ENCODE results near the gene MYH10.

The MYH10 gene

DNA sequence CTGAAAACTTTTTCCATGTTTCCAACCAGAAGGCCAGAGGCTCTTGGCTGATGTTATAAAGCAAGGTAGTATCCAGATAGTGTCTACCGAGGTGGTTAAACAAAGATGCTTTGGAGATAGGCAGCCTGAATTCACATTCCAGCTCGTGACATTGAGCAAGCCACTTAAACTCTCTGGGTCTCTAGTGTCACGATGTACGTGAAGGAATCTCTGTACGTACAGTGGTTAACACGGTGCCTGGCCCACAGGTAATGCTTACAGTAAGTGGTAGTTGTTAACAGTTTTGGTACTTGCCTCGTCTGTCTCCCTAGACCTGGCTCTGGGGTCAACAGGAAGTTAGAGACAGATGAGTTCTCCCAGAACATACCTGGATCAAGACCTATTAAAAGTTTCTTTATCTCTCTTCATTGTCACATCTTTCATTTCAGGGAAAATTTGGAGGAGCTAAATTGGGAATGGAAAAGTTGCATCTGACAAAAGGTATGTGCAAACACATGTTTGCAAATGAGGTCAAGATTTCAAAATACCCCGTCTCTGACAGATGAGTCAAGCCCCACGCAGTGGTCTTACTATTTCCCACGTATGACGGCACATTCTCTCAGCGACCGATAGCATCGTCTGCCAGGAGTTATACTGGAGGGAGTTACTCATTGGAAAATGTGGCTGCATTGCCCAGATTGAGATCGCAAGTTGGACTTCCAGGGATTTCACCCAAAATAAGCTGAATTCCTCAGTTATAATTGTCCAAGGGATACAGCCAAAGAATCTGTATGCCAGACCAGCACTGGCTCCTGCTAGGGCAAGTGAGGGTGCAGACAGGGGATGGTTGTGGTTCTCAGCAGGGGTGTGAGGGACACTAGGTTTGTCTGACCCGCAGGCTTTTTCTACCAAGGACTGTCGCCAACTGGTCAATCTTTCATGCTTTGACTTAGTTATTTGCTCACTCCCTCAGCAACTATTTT, 18.9 kb upstream of the MYH10 start:
- DNase-seq (ENCODE audit: low read depth) = peak; percentile 94

DNA sequence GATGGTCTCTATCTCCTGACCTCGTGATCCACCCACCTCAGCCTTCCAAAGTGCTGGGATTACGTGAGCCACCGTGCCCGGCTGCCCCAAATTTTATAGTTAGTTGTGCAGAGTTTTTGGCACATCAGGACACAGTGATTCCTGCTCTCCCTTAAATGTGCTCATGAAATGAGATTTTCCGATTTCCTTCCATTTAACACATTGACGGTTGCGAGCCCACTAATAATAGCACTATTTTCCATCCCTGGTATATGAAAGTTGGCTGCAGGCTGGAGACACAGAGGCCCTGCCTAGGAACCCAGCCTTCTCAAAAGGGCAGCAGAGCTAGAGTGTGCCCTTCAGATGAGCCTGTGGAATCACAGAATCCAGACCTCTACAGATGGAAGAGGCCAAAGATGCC, 17.4 kb upstream of the MYH10 start:
- no peak for DNase-seq (ENCODE audit: low read depth)

DNA sequence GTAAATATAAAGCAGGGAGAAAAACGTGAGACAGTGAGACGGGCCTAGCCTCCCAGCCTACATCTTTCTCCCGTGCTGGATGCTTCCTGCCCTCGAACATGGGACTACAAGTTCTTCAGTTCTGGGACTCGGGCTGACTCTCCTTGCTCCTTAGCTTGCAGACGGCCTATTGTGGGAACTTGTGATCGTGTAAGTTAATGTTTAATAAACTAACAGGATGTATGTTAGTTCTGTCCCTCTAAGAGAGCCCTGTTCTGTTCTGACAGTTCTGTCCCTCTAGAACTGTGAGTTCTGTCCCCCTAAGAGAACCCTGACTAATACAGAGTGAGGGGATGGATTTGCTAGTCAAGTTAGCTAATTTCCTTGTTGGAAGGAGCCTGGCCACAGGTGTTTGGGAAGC, 16.7 kb upstream of the MYH10 start:
- no peak for DNase-seq (ENCODE audit: low read depth)

DNA sequence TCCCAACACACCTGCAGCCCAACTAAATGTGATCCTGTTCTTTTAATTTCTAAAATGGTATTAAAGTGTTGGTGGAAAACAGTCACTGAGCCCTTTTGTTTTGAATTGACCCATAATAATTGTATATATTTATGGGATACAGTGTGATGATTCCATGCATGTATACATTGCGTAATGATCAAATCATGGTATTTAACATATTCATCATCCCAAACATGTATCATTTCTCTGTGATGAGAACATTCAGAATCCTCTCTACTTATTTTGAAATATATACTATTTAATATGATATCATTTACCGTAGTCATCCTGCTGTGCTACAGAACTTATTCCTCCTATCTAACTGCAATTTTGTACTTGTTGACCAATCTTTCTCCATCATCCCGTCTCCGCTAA, 14.0 kb upstream of the MYH10 start:
- DNase-seq (ENCODE audit: low read depth) = no peak

DNA sequence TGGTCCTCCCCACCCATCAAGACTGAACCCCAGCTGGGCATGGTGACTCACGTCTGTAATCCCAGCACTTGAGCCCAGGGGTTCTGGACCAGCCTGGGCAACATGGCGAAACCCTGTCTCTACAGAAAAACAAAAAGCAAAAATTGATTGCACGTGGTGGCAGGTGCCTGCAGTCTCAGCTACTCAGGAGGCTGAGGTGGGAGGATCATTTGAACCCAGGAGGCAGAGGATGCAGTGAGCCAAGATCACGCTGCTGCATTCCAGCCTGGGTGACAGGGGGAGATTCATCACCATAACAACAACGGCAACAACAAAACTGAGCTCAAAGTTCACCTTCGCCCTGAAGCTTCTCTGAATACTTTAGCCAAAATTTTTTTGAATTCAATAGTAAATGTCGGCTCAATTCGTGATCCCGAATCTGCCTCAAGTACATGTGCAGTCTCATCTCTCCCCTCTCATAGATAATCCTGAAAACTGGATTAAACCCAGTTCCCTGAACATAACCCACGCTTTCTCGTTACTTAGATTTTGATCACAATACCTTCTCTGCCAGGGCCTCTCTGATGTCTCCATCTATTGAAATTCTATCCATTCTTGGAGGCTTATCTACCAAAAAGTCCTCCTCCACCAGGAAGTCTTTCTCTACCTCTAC, 13.5 kb upstream of the MYH10 start:
- no peak for DNase-seq (ENCODE audit: low read depth)

DNA sequence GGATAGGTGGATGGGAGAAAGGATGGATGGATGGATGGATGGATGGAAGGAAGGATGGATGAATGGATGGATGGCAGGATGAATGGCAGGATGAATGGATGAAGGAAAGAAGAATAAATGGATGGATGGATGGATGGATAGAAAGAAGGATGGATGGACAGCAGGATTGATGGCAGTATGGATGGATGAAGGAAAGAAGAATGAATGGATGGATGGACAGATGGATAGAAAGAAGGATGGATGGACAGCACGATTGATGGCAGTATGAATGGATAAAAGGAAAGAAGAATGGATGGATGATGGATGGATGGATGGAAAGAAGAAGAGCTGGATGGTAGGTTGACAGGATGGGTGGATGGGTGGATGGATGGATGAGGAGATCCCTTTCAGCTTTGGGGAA, 9.2 kb upstream of the MYH10 start:
- no peak for DNase-seq (ENCODE audit: low read depth)

DNA sequence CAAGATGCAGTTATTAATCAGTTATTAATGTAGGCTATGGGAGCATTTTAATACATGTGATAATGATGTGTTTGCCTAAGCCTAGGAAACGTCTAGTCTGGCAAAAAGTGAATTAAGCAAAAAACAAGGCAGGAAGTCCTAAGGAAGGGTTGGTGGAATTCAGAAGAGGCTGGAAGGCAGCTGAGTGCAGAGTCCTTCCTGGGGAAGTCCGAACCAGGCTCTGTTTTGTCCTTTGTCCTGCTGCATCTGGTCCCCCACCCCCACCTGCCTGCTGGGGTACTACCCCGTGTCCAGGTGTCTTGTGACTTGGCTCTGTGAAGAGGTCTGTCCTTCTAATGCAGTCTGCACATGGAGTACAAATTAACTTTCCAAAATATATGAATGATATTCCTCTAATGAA, 1.5 kb upstream of the MYH10 start:
- no peak for DNase-seq (ENCODE audit: low read depth)

DNA sequence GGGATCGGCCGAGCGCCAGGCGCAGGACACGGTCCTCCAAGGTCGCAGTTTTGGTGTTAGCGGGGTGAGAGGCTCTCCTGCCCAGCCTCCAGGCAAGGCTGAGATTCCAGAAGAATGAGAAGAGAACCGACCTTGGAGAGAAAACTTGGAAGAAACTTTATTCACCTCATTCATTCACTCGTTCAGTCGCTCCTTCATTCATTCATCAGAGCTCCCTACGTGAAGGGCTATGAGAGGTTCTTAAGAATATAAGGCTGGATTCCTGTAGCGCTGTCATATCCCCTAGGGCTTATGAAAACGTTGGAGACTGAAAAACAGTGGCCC, 991 bp upstream of the MYH10 start:
- no peak for DNase-seq (ENCODE audit: low read depth)

DNA sequence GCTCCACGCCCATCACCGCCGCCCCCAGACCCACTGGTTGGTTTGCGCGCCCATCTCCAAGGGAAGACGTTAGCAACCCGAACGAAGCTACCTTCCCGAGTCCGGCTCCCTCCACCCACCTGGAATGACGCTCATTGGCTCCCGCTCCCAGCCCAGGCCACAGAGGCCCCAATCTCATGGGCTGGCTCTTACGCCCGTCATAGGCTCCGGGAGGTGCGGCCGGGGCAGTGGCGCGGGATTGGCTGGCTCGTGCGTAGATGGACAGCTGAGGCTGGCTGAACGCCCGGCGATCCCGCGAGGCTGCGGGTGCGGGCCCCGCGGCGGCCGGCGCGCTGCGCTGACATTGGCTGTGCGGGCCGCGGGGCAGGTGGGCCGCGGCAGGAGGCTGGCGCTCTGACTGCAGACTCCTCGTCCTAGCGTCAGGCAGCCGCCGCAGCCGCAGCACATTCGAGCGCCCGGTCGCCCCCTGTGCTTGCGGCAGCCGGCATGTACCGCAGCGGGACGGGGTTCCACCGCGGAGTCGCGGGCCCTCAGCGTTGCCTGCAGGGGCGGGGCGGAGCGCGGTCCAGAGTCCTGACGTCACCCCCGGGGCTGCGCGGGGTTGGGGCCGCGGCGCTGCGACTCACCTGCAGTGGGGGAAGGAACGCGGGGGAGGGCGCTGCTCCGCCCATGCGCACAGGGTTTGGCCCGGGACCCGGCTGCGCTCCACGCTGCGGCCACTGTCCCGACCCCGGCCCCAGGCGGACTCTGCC, 453 bp upstream of the MYH10 start:
- DNase-seq (ENCODE audit: low read depth) = peak; percentile 95

DNA sequence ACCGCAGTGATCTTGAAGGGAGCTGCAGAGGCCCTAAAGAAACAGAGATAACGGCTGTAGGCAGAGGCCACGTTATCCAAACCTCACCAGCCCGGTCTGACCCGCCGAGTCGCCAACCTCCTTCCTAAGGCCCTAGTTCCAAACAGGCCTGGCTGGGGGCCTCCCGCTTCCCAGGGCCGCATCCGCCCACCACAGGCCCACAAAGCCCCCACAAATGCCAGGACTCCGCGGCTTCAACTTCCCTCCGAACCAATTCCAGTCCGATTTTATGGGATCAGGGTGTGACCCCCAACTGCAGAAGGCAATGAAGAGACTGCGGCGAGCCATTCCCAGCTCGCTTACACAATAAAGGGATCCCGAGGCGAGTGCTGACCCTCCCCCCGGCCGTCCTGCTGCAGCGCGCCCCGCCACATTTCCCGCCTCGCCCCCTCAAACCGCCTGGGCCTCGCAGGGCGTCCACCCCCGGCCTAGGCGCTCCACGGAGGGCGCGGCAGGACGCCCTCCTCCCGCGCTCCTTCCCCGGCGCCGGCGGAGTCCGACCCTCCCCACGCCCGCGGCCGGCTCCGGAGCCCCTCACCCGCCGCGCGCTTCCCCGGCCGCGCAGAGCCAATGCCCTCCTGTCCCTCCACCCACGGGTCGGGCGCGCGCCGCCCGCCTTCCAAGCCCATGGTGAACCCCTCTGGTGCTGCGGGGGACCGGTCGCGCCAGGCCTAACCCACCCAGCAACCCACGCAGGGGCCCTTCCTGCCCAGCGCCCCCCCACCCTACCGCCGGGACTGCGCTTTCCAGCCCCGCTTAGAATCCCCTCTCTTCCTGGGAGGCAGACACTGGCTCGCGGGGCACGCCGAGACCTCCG, 926 bp downstream of the MYH10 start:
- no peak for DNase-seq (ENCODE audit: low read depth)

DNA sequence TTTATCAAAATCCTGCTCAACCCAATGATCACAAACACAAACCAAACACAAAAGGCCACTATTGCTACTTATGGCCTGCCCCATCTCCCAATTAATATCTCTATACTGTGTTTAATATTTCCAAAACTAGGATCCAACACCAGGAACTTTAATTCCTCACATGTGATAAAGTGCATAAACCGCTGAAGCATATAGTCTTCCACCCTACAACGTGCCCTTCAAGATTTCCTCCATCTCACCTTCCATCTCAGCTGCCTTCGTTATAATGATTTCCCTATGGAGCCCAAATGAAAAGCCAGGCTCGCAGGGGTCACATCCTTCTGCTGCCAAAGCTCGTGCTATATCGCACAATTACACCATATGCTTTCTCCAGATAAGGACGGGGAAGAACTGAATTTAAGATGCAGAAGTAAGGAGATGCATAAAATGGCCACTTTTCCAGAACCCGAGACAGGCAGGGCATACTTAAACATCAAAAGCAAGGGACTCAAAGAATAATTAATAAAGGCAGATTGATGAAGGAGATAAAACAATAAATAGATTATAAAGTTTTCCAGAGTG, 1.8 kb downstream of the MYH10 start:
- DNase-seq (ENCODE audit: low read depth) = no peak

DNA sequence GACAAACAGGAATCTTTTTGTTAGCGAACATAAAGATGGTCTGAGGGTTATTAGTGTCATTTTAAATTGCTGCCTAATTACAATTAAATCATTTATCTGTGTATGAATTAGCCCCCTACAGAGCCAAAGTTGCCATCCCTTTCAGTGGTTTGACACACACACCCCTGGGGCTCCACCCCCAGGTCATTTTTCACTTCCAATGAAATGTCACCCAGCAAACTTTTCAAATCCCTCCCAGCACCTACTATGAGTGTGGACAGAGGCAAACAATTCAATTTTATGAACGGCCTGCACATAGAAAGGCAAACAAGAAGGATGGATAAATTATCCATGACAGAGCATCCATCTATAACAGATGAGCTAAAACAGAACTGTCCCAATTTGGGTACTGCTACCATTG, 2.4 kb downstream of the MYH10 start:
- DNase-seq (ENCODE audit: low read depth) = no peak

DNA sequence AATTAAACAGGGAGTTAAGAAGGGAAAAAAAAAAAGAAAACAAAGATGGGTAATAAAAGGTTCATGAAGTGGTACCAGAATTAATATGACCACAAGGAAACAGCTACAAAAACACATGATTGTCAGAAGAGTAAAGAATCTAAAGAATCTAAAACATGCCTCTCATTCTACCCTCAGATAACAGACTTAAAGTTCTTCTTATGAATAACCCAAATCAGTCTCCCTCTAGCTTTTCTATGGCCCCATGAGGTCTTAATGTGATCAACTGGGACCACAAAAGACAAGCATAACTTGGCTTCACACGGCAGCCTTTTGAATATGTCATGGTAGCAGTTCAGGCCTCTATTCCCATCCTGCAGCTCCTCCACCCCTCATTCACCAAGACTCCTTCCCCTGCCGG, 6.9 kb downstream of the MYH10 start:
- no peak for DNase-seq (ENCODE audit: low read depth)

DNA sequence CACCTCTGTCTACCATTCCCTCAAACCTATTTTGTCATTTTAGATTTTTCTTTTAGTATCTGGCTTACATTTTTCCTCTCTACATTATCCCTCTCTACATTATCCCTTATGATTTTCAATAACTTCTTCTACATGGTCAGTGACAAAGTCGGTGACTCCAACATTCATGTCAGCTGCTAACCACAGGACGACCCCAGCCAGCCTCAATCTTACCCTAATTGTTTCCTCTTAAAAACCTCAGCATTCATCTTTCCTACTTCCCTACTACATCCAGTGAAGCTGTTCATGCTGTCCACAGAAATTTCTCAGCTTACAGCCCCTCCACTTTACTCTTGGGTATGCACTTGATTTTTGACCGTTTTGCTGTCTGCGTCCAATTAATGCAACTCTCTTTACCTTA, 8.3 kb downstream of the MYH10 start:
- DNase-seq (ENCODE audit: low read depth) = no peak

DNA sequence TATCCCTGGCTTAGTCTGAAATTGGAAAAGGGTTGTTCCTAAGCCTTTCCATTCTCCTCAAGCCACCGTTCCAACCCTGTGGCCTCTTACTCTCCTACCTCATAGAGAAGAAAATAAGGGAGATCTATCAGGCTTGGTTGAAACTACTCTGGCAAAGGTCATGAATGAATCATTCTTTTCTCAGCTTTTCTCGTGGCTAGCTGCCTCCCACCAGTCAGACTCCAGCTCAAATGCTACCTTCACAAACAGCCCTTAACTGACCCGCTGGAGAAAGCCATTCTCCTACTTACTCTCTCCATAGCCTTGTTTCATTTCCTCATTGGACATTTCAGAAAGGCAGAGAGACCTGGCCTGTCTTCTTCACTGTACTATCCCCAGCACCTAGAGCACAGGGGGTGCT, 8.9 kb downstream of the MYH10 start:
- DNase-seq (ENCODE audit: low read depth) = no peak

DNA sequence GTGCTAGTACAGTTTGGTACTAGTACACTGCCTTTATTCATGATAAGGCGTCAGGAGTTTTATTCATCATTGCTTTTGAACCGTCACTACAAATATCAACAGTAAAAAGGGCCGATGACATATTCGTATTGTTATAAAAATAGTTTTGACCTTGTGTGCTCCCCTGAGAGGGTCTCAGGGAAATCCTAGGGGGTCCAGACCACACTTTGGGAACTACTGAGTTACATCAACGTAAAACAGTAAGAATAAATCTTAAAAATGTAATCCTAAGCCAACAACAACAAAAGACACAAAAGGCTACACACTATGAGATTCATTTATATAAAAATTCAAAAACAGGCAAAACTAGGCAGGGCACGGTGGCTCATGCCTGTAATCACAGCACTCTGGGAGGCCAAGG, 11.2 kb downstream of the MYH10 start:
- no peak for DNase-seq (ENCODE audit: low read depth)

DNA sequence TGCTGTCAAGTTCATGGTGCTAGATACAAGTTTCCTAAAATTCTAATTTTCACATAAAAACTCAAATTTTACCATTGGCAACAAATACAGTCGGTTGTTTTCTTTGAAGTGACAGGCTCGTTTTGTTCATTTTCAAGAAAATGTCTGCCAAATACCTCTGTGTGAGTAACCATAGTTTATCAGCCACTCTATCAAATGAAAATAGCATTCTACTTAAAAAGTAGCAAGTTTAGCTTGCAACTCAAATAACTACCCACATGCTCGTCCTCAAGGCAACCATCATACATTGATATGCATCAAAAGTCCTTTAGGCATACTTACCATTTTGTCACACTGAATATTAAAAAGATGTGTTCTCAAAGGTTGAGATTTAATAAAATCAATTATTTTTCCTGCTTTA, 11.7 kb downstream of the MYH10 start:
- DNase-seq (ENCODE audit: low read depth) = no peak

DNA sequence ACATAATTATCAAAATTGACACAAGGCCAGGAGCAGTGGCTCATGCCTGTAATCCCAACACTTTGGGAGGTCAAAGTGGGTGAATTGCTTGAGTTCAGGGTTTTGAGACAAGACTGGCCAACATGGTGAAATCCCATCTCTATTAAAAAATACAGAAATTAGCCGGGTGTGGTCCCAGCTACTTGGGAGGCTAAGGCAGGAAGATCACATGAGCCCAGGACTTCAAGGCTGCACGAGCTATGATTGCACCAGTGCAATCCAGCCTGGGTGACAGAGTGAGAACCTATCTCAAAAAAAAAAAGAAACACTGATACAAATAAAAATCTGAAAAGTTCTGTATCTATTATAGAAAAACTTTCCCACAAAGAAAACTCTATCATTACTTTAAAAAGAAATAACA, 15.5 kb downstream of the MYH10 start:
- DNase-seq (ENCODE audit: low read depth) = no peak

DNA sequence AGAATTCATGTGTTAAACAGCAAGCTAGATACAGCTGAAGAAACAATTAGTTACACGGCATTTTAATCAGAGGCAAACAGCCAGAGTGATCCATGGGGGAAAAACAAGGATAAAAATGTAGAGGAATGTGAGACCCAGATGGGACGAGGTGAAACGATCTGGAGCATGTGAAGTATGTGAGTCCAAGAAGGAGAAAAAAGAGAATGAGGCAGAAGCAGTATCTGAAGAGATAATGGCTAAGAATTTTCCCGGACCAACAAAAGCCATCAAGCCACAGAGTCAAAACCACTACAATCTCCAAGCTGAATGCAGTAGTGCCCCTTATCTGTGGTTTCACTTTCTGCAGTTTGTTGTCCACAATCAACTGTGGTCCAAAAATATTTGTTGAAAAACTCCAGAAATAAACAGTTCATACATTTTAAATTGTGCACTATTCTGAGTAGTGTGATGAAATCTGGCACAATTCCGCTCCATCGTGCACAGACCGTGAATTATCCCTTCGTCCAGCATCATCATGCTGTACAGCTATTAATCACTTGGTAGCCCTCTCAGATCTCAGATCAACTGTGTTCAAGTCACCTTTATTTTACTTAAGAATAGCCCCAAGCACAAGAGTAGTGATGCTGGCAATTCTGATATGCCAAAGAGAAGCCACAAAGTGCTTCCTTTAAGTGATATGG, 18.8 kb downstream of the MYH10 start:
- DNase-seq (ENCODE audit: low read depth) = no peak

DNA sequence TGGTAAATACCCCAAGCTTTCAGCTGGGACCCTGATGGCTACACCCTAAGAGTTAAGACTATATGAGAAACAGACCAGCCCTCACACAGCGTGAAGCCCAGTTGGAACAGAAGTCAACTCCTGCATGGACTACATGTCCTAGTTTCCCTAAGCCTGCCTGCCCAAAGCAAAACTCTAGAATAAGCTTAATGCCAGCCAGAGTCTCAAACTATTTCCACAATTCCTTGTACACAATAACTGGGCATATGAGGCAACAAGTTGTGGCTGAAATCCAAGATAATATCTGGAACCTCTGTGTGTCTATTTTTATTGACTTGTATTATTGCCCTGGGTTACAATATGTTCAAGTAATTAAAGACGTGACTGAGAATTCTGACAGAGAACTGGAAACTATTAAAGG, 19.4 kb downstream of the MYH10 start:
- DNase-seq (ENCODE audit: low read depth) = peak; percentile 68

DNA sequence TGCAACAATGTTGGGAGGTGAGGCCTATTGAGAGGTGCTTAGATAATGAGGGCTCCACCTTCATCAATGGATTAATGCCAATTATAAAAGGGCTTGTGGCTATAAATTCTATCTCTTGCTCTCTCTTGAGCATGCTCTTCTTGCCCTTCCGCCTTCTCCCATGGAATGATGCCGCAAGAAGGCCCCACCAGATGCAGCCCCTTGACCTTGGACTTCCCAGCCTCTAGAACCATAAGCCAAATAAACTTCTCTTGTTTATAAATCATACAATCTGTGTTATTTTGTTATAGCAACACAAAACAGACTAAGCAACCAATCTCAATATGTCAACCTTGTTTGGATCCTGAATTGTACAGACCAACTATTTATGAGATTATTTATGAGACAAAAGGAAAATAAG, 20.0 kb downstream of the MYH10 start:
- no peak for DNase-seq (ENCODE audit: low read depth)

Data from GM04503 (cell line).